Measurements from ENCODE around the gene OVOL1.
"Not testable (repeated sequence)": the region's sequence is repeated elsewhere in the genome, so short reads cannot be mapped to it uniquely, and the experiment has no call there.

GRCh38 chr11:65762816-65763215 lies 24.0 kb upstream of the OVOL1 start:
- TF ChIP-seq POLR2A (IDR thresholded peaks at IDR 0.05; ENCODE audit: extremely low read depth, insufficient read length); CTCF (IDR thresholded peaks at IDR 0.05; ENCODE audit: low read depth, low read length); MYC (IDR thresholded peaks at IDR 0.05; ENCODE audit: low read depth, low read length): not testable (repeated sequence)
- TF ChIP-seq, protein P1, sequence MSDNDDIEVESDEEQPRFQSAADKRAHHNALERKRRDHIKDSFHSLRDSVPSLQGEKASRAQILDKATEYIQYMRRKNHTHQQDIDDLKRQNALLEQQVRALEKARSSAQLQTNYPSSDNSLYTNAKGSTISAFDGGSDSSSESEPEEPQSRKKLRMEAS (IDR thresholded peaks at IDR 0.05; ENCODE audit: low read depth, low read length) = not testable (repeated sequence)
